ENCODE measurements around the gene ODC1. TPM values are rescaled to one million over a fixed set of nuclear protein-coding genes. Genes with fewer than 3 reads are reported as not detected.

Gene ODC1
- total RNA-seq, 2 experiments from 2014 or later = 180 to 181 TPM

DNA sequence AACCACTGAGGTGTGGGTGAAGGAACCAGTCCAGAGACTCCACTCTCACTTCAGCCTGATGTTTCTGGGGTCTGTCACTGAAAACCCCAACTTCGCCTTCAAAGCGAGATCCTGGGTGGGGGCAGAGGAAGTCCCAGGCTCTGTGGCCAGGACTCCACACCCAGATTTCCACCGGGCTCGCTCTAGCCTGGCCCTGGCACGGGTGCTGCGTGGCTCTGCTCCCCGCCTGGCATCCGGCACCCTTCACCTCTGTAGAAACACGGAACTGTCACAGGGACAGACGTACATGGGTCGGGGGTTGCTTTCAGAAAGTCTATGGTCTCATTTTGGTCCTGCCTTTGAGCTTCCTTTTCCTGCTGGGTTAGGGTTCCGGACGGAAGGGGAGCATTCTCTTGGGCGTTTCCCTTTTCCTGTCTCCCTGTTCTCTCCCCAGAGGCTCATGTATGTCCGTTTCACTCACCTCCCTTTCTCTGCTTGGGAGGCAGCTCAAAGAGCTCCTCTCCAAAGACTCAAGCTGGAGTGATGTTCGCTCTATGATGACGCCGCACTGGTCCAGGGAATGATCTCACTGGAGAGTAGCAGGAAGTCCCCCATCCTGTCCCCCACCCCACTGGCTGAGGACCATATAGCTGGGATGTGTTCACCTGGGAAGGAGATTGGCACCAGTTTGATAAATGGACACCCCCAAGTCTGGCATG is 41.5 kb downstream of the ODC1 start:
- ChIA-PET POLR2A (interaction anchor here (4.3 kb wide), 1 partner anchor 76 kb away, joined by 30 read pairs; no protein-coding TSS in a partner anchor), CTCF (interaction anchor here (0.8 to 6.6 kb wide), 7 partner anchors 16 to 281 kb away, joined by 3 to 135 read pairs (median 49); partner anchors contain the start of gene HPCAL1)
- Mint-ChIP-seq H3K27me3 (no peaks in the 10 kb centered on the region), H3K4me3 (no peak overlapping the region), H3K27ac (peak overlapping the region; percentile 94), H3K36me3 (ENCODE audit: low read depth) (peaks cover 45% of the 10 kb centered on the region), H3K4me1 (ENCODE audit: low read depth) (peaks cover 72% of the 10 kb centered on the region), H3K9me3 (no peaks in the 10 kb centered on the region)
- ATAC-seq (no peak), DNase-seq (no peak)
- intact Hi-C loops (cut with micrococcal nuclease) = no loop called here
- TF ChIP-seq, protein P1, sequence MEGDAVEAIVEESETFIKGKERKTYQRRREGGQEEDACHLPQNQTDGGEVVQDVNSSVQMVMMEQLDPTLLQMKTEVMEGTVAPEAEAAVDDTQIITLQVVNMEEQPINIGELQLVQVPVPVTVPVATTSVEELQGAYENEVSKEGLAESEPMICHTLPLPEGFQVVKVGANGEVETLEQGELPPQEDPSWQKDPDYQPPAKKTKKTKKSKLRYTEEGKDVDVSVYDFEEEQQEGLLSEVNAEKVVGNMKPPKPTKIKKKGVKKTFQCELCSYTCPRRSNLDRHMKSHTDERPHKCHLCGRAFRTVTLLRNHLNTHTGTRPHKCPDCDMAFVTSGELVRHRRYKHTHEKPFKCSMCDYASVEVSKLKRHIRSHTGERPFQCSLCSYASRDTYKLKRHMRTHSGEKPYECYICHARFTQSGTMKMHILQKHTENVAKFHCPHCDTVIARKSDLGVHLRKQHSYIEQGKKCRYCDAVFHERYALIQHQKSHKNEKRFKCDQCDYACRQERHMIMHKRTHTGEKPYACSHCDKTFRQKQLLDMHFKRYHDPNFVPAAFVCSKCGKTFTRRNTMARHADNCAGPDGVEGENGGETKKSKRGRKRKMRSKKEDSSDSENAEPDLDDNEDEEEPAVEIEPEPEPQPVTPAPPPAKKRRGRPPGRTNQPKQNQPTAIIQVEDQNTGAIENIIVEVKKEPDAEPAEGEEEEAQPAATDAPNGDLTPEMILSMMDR (IDR thresholded peaks at IDR 0.05) = no peak

DNA sequence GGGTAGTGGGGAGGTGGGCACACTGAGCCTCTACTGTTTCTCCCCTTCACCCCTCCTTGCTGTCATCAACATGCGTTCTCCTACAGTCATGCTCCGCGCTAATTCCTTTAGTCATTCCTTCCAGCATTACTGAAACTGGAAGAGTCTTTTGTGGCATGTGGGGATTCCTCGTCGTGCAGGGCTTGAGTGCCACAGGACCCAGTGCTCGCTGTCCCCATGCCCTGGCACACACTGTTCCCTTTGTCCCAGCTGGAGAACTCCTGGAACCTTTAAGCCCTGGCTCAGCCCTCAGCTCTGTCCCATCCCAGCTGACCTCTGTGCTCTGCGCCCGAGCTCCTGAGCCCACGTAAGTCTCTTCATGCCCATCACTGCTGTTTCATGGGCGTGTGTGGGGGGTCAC is 42.1 kb downstream of the ODC1 start:
- H3K27ac Mint-ChIP-seq = no peak overlapping the region
- POLR2A ChIA-PET = interaction anchor here (1.1 to 4.3 kb wide), 4 partner anchors 53 to 285 kb away, joined by 3 to 30 read pairs (median 4); no protein-coding TSS in a partner anchor
- H3K4me1 Mint-ChIP-seq (ENCODE audit: low read depth) = peaks cover 78% of the 10 kb centered on the region

DNA sequence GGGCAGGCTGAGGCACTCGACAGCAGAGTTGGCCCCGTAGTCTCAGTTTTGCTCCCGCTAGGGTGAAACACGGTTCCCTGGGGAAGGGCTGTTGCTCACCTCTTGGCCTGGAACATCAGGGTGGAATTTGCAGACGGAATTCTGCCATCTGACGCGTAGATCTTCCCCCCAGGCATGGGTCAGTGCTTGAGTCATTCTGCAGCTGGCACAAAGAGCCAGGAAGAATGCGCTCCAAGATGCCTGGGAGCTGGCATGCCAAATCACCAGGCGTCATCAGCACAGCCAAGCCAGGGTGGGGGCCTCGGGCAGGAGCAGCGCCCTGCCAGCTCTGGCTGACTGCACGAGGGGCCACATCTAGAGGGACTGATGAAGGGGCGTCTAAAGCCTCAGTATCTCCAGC is 42.7 kb downstream of the ODC1 start:
- no peak for DNase-seq
- H3K9me3 Mint-ChIP-seq = no peaks in the 10 kb centered on the region
- H3K4me1 Mint-ChIP-seq (ENCODE audit: low read depth) = peaks cover 82% of the 10 kb centered on the region
- intact Hi-C loops (cut with micrococcal nuclease) = no loop called here
- CTCF ChIA-PET = interaction anchor here (0.9 to 5.1 kb wide), 2 partner anchors 15 to 281 kb away, joined by 3 to 40 read pairs; no protein-coding TSS in a partner anchor
- POLR2A ChIA-PET = interaction anchor here (1.1 to 1.2 kb wide), 3 partner anchors 53 to 285 kb away, joined by 3 to 4 read pairs (median 3); no protein-coding TSS in a partner anchor
- no peak overlapping the region for H3K27ac Mint-ChIP-seq
- H3K36me3 Mint-ChIP-seq (ENCODE audit: low read depth) = peaks cover 52% of the 10 kb centered on the region
- ATAC-seq = no peak
- H3K27me3 Mint-ChIP-seq = no peaks in the 10 kb centered on the region
- TF ChIP-seq, protein P1 (IDR thresholded peaks at IDR 0.05) = no peak
- H3K4me3 Mint-ChIP-seq = no peak overlapping the region

More for the DNA sequence above, 42.1 kb downstream of the ODC1 start:
- ATAC-seq (no peak), DNase-seq (no peak)
- H3K27me3 Mint-ChIP-seq = no peaks in the 10 kb centered on the region
- peaks cover 50% of the 10 kb centered on the region for H3K36me3 Mint-ChIP-seq (ENCODE audit: low read depth)
- CTCF ChIA-PET = interaction anchor here (5.1 to 6.6 kb wide), 3 partner anchors 15 to 101 kb away, joined by 40 to 135 read pairs (median 75); partner anchors contain the start of gene HPCAL1
- no peak overlapping the region for H3K4me3 Mint-ChIP-seq
- TF ChIP-seq, protein P1 (IDR thresholded peaks at IDR 0.05) = no peak
- intact Hi-C loops (cut with micrococcal nuclease) = no loop called here
- H3K9me3 Mint-ChIP-seq = no peaks in the 10 kb centered on the region

DNA sequence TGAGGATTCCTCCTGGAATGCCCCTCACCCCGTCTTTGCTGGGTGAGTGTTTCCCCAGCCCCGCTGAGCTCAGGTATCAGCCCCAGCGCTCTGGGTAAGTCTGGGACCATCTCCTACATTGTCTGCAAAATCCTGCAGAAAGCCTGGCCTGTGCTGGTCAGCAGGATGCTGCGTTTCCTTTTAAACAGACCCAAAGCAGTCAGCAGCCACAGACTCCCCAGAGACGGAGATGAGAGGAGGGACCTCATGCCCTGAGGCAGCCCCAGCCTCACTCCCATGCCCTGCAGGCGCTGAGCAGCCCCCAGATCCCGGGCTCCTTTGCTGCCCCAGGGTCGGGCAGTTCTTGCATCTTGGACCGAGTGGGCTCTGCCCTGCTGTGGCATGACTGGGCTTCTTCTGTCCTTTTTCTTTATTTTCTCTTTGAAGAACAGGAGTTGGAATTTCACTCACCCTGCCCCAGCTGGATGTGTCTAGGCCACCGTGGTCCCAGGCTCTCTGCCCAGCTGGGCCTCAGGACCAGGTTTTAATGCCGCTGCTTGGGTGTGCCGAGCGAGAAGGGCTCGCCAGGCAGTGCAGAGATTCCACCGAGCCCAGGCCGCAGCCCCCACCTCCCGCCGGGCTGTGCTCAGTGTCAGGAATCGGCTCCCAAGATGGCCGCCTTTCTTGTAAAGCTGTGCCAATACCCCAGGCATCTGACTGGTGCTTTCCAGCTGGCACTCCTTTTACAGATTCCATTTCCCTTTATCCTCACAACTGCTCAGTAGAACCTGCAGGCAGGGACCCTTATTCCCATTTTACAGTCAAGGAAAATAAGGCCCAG is 43.6 kb downstream of the ODC1 start:
- ChIA-PET CTCF (interaction anchor here (0.9 to 2.0 kb wide), 2 partner anchors 30 to 280 kb away, joined by 3 to 5 read pairs; no protein-coding TSS in a partner anchor), POLR2A (interaction anchor here (0.9 to 1.2 kb wide), 3 partner anchors 41 to 109 kb away, joined by 3 to 4 read pairs (median 3); no protein-coding TSS in a partner anchor)
- intact Hi-C loops (cut with micrococcal nuclease) = no loop called here
- no peak for DNase-seq
- Mint-ChIP-seq H3K4me1 (ENCODE audit: low read depth) (peaks cover 86% of the 10 kb centered on the region), H3K9me3 (no peaks in the 10 kb centered on the region), H3K27ac (peak overlapping the region; percentile 22), H3K36me3 (ENCODE audit: low read depth) (peaks cover 57% of the 10 kb centered on the region), H3K4me3 (no peak overlapping the region), H3K27me3 (no peaks in the 10 kb centered on the region)
- TF ChIP-seq, protein P1 (IDR thresholded peaks at IDR 0.05) = no peak
- ATAC-seq = no peak

Measured in activated CD8-positive, alpha-beta T cell treated with anti-CD3 and anti-CD28 coated beads for 36 hours (primary cell).